Omental fat pad (tissue), 4 donors: ENCODE measurements around the gene CNTNAP5. TPM values are rescaled to one million over a fixed set of nuclear protein-coding genes. Genes with fewer than 3 reads are reported as not detected.

Source experiments
- ATAC-seq: fragments of 150-250 bp; one replicate; pipeline ENCODE4 v1.9.1; 2016; ENCODE audit warnings: mild to moderate bottlenecking, moderate library complexity; ENCODE audit not compliant: low FRiP score
- DNase-seq: peaks from one replicate; pipeline ENCODE4 v3.0.0-alpha.2; 2019; ENCODE audit warnings: low spot score
- CTCF ChIP-seq, 3 donors: fragments of 450-650 bp; IDR thresholded peaks; one replicate each; pipeline ENCODE4 v1.5.1; 2016 to 2017; ENCODE audit warnings: antibody characterized with exemption in 3 of 3, mild to moderate bottlenecking in 3 of 3, moderate library complexity in 2 of 3
- total RNA-seq, 4 donors: library from RNA; depleted of rRNA; stranded (reverse); fragments of >200 nt; gene quantifications; one replicate each; pipeline ENCODE4 v1.1.0, GENCODE V29; 2016

Gene CNTNAP5
- total RNA-seq, 4 donors from 2014 or later, result not detected

- DNase-seq, result no peak
- TF ChIP-seq CTCF (IDR thresholded peaks at IDR 0.05), result no peak
- peak; percentile 76 for ATAC-seq
Measured at GRCh38 chr2:124836416-124836815, 811.3 kb downstream of the CNTNAP5 start.

GRCh38 chr2:124837496-124837895 lies 812.4 kb downstream of the CNTNAP5 start:
- no peak for TF ChIP-seq CTCF (IDR thresholded peaks at IDR 0.05)
- ATAC-seq (no peak), DNase-seq (no peak)

GRCh38 chr2:124838406-124838805 lies 813.3 kb downstream of the CNTNAP5 start:
- no peak for TF ChIP-seq CTCF (IDR thresholded peaks at IDR 0.05)
- DNase-seq (no peak), ATAC-seq (no peak)

DNA sequence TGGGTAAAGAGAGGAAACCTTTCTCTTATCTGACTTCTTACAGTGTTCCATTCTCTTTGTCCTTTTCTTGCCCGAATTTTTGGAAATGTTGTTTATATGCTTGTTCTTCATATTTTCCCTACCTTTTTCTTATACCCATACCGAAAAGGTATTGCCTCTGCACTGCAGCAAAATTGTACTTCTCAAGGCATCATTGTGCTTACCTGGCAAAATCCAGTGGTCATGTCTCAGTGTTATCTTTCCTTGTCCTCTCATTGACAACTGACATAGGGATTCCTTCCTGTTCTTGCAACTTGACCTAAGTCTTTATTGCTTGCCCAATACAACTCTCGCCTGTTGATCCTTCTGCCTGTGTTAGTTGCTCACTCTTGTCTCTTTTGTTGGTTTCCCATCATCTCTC lies 842.2 kb downstream of the CNTNAP5 start:
- TF ChIP-seq CTCF (IDR thresholded peaks at IDR 0.05), result no peak
- ATAC-seq, result no peak
- DNase-seq, result no peak

- ATAC-seq (no peak), DNase-seq (no peak)
- no peak for TF ChIP-seq CTCF (IDR thresholded peaks at IDR 0.05)
Measured at GRCh38 chr2:124874219-124874618, 849.1 kb downstream of the CNTNAP5 start.

- DNase-seq, result no peak
- no peak for TF ChIP-seq CTCF (IDR thresholded peaks at IDR 0.05)
Measured at GRCh38 chr2:124874676-124875075, 849.6 kb downstream of the CNTNAP5 start.

DNA sequence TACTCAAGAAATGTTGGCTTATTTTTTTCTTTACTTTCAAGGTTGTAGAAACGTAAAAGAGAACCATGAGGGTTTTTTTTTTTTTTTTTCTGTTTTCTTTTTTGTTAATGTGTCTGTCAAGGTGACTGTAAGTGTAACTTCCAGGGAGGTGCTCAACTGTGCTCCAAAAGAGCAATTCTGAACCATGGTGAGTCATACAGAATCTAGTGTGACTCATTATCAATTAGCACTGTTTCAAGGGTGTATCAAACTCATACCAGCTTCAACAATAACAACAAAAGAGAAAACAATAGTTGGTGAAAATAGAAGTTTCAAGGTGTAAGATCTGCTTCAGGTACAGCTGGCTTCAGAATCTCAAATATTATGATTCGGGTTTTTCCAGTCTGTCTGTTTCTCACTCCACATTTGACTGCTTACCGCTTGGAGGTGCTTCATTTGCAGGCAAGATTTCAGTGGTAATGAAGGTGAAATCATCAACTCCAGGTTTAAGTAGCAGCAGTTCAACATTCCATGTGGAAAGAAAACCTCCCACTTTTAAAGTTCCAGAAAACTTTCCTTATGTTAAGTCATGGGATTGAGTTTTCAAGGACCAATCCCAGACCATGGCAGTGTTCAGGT lies 850.6 kb downstream of the CNTNAP5 start:
- no peak for TF ChIP-seq CTCF (IDR thresholded peaks at IDR 0.05)
- ATAC-seq, result no peak
- no peak for DNase-seq

More at GRCh38 chr2:124874676-124875075, 849.6 kb downstream of the CNTNAP5 start:
- ATAC-seq, result no peak
